ENCODE data around the gene PCDH9.

The PCDH9 gene

DNA sequence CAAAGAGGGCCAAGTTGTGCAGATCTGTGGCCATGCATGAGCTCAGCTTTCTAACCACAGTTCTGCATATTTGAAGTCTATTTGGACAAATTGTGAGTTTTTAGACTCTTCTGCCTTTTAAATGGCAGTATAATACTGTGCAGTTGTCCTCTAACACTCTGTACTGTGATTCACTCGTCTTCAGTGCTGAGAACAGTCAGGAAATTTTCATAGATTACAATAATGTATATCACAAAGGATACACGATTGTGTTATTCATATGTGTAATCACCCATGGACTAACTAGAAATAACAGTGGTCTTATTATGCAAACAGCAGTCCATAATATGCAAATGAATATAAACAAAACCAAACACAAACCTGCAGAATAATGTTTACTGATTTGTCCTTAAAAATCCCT lies 259.1 kb downstream of the PCDH9 start:
- in situ Hi-C loops (cut with HindIII; ENCODE audit: low sequenced_read_pairs) = no loop called here
- TF ChIP-seq, protein P1, sequence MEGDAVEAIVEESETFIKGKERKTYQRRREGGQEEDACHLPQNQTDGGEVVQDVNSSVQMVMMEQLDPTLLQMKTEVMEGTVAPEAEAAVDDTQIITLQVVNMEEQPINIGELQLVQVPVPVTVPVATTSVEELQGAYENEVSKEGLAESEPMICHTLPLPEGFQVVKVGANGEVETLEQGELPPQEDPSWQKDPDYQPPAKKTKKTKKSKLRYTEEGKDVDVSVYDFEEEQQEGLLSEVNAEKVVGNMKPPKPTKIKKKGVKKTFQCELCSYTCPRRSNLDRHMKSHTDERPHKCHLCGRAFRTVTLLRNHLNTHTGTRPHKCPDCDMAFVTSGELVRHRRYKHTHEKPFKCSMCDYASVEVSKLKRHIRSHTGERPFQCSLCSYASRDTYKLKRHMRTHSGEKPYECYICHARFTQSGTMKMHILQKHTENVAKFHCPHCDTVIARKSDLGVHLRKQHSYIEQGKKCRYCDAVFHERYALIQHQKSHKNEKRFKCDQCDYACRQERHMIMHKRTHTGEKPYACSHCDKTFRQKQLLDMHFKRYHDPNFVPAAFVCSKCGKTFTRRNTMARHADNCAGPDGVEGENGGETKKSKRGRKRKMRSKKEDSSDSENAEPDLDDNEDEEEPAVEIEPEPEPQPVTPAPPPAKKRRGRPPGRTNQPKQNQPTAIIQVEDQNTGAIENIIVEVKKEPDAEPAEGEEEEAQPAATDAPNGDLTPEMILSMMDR (IDR thresholded peaks at IDR 0.05; ENCODE audit: low read depth, low read length) = no peak
- no peak overlapping the region for H3K4me3 ChIP-seq (ENCODE audit: low read depth, low read length)
- no peak for DNase-seq (ENCODE audit: low read depth, low spot score)

DNA sequence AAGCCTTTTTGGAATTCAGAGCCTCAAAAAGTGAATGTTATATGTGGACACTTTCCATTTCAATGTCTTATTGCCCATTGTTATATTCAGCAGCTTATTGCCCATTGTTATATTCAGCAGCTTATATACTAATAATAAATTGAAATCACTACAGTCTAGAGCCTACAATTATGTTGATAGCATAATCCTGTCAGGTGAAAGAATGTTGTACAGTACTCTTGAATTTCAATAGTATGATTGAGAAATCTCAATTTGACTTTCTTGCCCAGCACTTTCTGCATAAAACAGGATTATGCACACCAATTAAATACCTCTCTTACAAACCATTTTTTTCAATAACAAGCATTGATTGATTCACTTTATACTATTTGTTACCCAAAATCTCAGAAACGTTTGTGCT lies 260.8 kb downstream of the PCDH9 start:
- TF ChIP-seq, protein P1 (IDR thresholded peaks at IDR 0.05; ENCODE audit: low read depth, low read length) = no peak
- DNase-seq (ENCODE audit: low read depth, low spot score) = no peak
- in situ Hi-C loops (cut with HindIII; ENCODE audit: low sequenced_read_pairs) = no loop called here
- H3K4me3 ChIP-seq (ENCODE audit: low read depth, low read length) = no peak overlapping the region

DNA sequence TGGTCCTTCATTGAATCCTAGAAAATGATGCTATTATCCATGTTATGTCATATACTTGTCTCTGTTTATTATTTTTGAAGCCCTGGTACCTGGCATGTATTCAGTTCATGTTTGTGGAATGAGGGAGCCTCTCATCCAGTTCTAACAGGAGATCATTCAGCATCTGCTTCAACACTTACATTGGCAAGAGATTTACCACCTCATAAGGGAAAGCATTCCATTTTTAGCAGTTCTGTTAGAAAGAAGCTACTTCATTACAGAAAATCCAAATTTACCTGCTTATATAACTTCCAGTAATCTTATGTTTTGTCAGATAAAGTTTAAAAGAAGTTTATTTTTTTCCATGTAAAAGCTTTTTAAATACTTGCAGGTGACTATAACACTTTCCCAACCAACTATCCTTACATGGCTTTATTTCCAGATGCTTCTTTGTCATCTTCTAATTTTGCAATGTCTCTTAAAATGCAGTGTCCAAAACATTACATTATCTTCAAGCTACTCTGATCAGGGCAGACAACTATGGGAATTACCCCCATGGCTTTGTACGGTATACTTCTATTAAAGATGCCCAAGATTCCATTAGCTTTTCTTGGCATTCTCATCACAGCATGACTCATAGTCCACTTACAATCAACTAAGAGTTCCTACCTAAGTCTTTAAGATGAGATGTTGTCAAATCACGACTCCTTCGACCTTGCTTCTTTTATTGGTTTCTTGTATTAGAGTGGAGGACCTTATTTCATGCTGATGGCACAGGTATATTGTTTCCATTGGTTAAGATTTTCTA lies 262.1 kb downstream of the PCDH9 start:
- in situ Hi-C loops (cut with HindIII; ENCODE audit: low sequenced_read_pairs) = no loop called here

DNA sequence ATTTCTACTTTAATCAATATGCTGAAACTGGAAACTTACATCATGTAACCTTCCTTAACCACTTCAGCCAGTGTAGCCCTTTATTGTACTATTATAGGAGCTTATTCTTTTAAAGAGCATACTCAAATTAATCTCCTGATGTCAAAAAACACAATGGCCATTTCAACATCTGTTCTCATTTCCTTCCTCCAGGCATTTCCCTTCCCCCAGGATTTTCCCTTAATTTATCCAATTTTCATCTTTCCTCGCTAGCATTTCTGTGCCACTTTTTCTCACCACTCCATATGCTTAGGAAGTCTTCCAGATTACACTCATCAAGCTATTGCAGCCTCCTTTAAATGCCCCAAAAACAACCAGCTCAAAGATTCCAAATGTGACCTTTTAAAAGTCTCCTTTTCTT lies 265.0 kb downstream of the PCDH9 start:
- DNase-seq (ENCODE audit: low read depth, low spot score) = no peak
- no peak overlapping the region for H3K4me3 ChIP-seq (ENCODE audit: low read depth, low read length)
- TF ChIP-seq, protein P1 (IDR thresholded peaks at IDR 0.05; ENCODE audit: low read depth, low read length) = no peak
- in situ Hi-C loops (cut with HindIII; ENCODE audit: low sequenced_read_pairs) = no loop called here

More for the DNA sequence above, 262.1 kb downstream of the PCDH9 start:
- DNase-seq (ENCODE audit: low read depth, low spot score) = peak; percentile 10
- TF ChIP-seq, protein P1 (IDR thresholded peaks at IDR 0.05; ENCODE audit: low read depth, low read length) = no peak
- no peak overlapping the region for H3K4me3 ChIP-seq (ENCODE audit: low read depth, low read length)

DNA sequence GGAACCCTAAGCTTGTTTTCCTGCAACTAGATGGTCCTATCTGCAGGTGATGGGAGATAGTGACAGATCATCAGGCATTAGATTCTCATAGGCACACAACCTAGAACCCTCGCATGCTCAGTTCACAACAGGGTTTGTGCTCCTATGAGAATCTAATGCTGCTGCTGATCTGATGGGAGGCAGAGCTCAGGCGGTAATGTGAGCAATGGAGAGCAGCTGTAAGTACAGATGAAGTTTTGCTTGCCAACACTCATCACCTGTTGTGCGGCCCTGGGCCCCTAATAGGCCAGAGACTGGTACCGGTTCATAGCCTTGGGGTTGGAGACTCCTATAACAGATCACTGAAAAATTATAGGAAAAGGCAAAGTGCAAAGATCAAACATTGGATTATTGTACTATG lies 267.2 kb downstream of the PCDH9 start:
- DNase-seq (ENCODE audit: low read depth, low spot score) = no peak
- in situ Hi-C loops (cut with HindIII; ENCODE audit: low sequenced_read_pairs) = no loop called here
- H3K4me3 ChIP-seq (ENCODE audit: low read depth, low read length) = no peak overlapping the region
- TF ChIP-seq, protein P1 (IDR thresholded peaks at IDR 0.05; ENCODE audit: low read depth, low read length) = no peak

DNA sequence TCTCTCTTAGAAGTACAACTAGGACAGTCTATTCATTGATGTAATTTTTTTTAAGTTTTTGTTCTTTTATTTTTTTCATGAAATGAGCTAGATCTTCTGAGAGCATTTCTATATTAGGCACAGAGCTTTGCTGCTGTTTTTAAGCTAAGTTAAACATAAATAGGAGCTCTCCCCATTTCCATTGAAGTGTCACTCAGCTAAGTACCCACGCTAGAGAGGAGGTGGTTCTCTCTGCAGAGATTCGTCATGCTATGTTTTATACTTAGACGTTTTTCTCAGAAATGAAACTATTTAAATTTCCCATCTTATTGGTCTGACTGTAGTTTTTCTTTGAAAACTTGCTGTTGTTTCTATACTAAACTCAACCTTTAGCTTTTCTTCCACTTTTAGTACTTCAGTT lies 271.5 kb downstream of the PCDH9 start:
- in situ Hi-C loops (cut with HindIII; ENCODE audit: low sequenced_read_pairs) = no loop called here
- TF ChIP-seq, protein P1 (IDR thresholded peaks at IDR 0.05; ENCODE audit: low read depth, low read length) = no peak
- DNase-seq (ENCODE audit: low read depth, low spot score) = no peak
- H3K4me3 ChIP-seq (ENCODE audit: low read depth, low read length) = no peak overlapping the region

Data from astrocyte of the spinal cord (primary cell).